HepG2 (cell line): ENCODE measurements around the gene URM1. TPM values are rescaled to one million over a fixed set of nuclear protein-coding genes. Genes with fewer than 3 reads are reported as not detected.

ENCODE experiments used
- AFF4 ChIP-seq: sonication (generic); formaldehyde crosslinking; IDR thresholded peaks from 2 replicates; pipeline ENCODE4 v1.4.0; 2020; ENCODE audit warnings: missing genetic modification reagents
- ETV5 ChIP-seq: IDR thresholded peaks from 2 replicates; pipeline ENCODE4 v1.6.1; 2018; ENCODE audit warnings: missing biosample characterization, missing genetic modification reagents, inconsistent platforms, borderline replicate concordance
- NFE2 ChIP-seq: sonication (generic); formaldehyde crosslinking; IDR thresholded peaks from 2 replicates; pipeline ENCODE4 v1.4.0; 2020; ENCODE audit warnings: missing genetic modification reagents
- NR2F6 ChIP-seq, 2 experiments: IDR thresholded peaks; 2 replicates each; pipeline ENCODE4 v1.6.1; 2016; ENCODE audit warnings: antibody characterized with exemption in 1 of 2, mild to moderate bottlenecking in 1 of 2
- PLRG1 ChIP-seq: fragments of 450-650 bp; conservative IDR thresholded peaks from 2 replicates; pipeline ENCODE4 v1.6.1; 2016
- PPARG ChIP-seq: conservative IDR thresholded peaks from 2 replicates; pipeline ENCODE4 v1.6.1; 2016; ENCODE audit warnings: missing biosample characterization, missing genetic modification reagents
- SIN3A ChIP-seq: IDR thresholded peaks from 2 replicates; pipeline ENCODE4 v1.6.1; 2011; ENCODE audit warnings: low read depth, mild to moderate bottlenecking, control low read depth, low read length, borderline replicate concordance
- TEAD3 ChIP-seq: optimal IDR thresholded peaks from 2 replicates; pipeline ENCODE3; 2016; ENCODE audit warnings: borderline replicate concordance
- UBTF ChIP-seq: sonication (generic); formaldehyde crosslinking; IDR thresholded peaks from 2 replicates; pipeline ENCODE4 v1.4.0; 2020; ENCODE audit warnings: mild to moderate bottlenecking, missing genetic modification reagents
- ZBTB37 ChIP-seq: sonication (generic); formaldehyde crosslinking; IDR thresholded peaks from 2 replicates; pipeline ENCODE4 v1.4.0; 2020; ENCODE audit warnings: mild to moderate bottlenecking, missing genetic modification reagents
- ZBTB49 ChIP-seq: sonication (generic); formaldehyde crosslinking; IDR thresholded peaks from 2 replicates; pipeline ENCODE4 v1.4.0; 2020; ENCODE audit warnings: missing genetic modification reagents, borderline replicate concordance
- ZIK1 ChIP-seq: sonication (generic); formaldehyde crosslinking; IDR thresholded peaks from 2 replicates; pipeline ENCODE4 v1.5.0; 2020; ENCODE audit warnings: mild to moderate bottlenecking, low read depth, missing genetic modification reagents, borderline replicate concordance
- ZNF788 ChIP-seq: sonication (generic); formaldehyde crosslinking; IDR thresholded peaks from 2 replicates; pipeline ENCODE4 v1.5.0; 2020; ENCODE audit warnings: mild to moderate bottlenecking, missing genetic modification reagents, borderline replicate concordance
- polyA plus RNA-seq, 8 experiments: library from polyadenylated mRNA; depleted of rRNA in 3 of 8; stranded (reverse) in 7 of 8; unstranded in 1 of 8; fragments of >200 nt; fragmentation: Illumina TruSeq in 4 of 8; extraction: Trizol in 4 of 8; gene quantifications; 2 replicates each; pipeline versions ENCODE4 v1.2.1 to v1.2.3, GENCODE V29; 2011 to 2016; ENCODE audit warnings: low read depth in 4 of 8, missing spikeins in 1 of 8, mixed read lengths in 1 of 8; ENCODE audit not compliant: insufficient read depth in 1 of 8
- total RNA-seq, 5 experiments: library from RNA; depleted of rRNA; stranded (reverse); fragments of >200 nt; fragmentation: Illumina TruSeq; extraction: Trizol; gene quantifications; 2 replicates each; pipeline ENCODE4 v1.2.3, GENCODE V29; 2016; ENCODE audit warnings: low read depth in 1 of 5
- TF ChIP-seq, protein P1 (sequence below): sonication (generic); formaldehyde crosslinking; IDR thresholded peaks from 2 replicates; pipeline ENCODE4 v1.5.0; 2020; ENCODE audit warnings: missing genetic modification reagents
- TF ChIP-seq, protein P2 (sequence below): IDR thresholded peaks from 2 replicates; pipeline ENCODE4 v1.6.1; 2016

URM1 gene
- total and polyA plus RNA-seq, 2 of the 13 experiments (the other 11 are each of a cell fraction or from before 2014, with no cell fraction given) = 37.1 to 41.3 TPM

- TF ChIP-seq SIN3A (0 out of 2 replicates have a peak, but pooled peaks have one; percentile 18), UBTF (CRISPR knock-in tag) (peak; percentile 71; the same call in 1 of the 2 replicates), ZBTB37 (no peak), PLRG1 (no peak), AFF4 (CRISPR knock-in tag) (no peak), ZIK1 (CRISPR knock-in tag) (no peak), NFE2 (CRISPR knock-in tag) (no peak), ZBTB49 (no peak), TEAD3 (CRISPR knock-in tag) (no peak), ETV5 (CRISPR knock-in tag) (no peak), PPARG (CRISPR knock-in tag) (no peak), NR2F6 (IDR thresholded peaks at IDR 0.05) (no peak), NR2F6 (CRISPR knock-in tag; IDR thresholded peaks at IDR 0.05) (no peak), ZNF788 (CRISPR knock-in tag) (peak; percentile 22; the same call in 1 of the 2 replicates)
- TF ChIP-seq, protein P1, sequence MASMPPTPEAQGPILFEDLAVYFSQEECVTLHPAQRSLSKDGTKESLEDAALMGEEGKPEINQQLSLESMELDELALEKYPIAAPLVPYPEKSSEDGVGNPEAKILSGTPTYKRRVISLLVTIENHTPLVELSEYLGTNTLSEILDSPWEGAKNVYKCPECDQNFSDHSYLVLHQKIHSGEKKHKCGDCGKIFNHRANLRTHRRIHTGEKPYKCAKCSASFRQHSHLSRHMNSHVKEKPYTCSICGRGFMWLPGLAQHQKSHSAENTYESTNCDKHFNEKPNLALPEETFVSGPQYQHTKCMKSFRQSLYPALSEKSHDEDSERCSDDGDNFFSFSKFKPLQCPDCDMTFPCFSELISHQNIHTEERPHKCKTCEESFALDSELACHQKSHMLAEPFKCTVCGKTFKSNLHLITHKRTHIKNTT (CRISPR knock-in tag) = no peak
- TF ChIP-seq, protein P2, sequence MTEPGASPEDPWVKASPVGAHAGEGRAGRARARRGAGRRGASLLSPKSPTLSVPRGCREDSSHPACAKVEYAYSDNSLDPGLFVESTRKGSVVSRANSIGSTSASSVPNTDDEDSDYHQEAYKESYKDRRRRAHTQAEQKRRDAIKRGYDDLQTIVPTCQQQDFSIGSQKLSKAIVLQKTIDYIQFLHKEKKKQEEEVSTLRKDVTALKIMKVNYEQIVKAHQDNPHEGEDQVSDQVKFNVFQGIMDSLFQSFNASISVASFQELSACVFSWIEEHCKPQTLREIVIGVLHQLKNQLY = no peak
Measured at GRCh38 chr9:128420651-128421481, 49.7 kb downstream of the URM1 start, which contains the start of gene CERCAM (continued).
